NCI-H774 (cell line): ENCODE measurements around the gene KLHL24.
A peak's percentile ranks its signal among the peaks of the same experiment; 100 is the strongest.
"Not testable (repeated sequence)": the region's sequence is repeated elsewhere in the genome, so short reads cannot be mapped to it uniquely, and the experiment has no call there.

Experiments
- DNase-seq: peaks from one replicate; lab custom pipeline; 2025; lab: John Stamatoyannopoulos, UW

Gene KLHL24

DNA sequence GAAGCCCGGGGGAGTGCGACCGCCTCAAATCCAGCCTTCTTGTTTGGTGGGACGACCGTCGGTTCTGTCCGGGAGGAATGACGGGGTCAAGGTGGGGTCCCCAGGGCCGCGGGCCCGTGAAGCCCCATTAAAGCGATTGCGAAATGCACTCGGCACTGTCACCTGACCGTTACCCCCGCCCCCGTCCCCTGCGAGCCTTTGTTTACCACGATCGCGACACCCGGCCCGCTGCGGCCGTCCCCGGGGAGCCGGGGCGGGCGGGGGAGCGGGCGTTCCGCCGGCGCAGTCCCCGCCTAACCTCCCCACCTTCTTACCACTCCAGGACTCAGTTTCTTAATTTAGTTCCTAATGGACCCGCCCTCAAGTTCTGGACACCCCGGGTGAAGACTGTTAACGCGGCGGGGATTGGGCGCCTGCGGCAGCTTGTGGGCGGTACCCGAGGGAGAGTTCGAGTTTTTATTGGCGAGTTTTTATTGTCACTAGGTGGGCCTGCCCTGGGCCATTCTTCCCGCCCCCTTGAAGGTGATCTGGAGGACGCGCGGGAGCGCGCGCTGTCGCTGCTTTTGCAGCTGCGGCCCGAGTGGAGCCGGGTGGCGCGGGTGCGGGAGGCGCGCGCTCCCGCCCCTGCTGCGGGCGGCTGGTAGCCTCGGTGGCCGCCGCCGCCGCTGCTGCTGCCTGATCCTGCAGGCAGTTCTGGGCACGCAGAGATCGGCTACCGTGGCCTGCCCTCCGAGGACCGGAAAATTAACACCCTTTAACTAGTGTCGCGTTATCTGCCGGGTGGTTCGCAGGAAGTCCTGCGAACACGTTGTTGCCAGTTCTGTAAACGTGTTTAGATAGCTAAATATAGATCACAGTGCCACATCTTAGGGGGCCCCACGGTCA, 1.0 kb downstream of the KLHL24 start:
- peak; percentile 99 for DNase-seq

DNA sequence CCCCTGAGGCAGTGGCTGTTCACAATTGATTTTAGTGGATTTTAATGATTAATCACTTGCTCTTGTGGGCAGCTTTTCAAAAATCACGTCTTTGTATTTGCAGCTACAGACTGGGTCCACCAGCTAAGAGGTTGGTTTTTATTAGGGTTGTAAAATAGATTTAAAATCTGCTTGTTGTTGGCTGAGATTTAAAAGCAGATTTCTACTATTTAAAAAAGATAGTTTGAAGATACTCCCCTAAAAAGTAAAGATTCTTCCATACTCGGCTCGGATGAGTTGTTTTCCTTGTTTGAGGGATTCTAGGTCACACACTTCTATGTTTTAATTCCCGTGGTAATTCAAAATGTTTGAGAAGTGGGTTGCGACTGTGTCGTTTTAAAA, 1.7 kb downstream of the KLHL24 start:
- DNase-seq = no peak

DNA sequence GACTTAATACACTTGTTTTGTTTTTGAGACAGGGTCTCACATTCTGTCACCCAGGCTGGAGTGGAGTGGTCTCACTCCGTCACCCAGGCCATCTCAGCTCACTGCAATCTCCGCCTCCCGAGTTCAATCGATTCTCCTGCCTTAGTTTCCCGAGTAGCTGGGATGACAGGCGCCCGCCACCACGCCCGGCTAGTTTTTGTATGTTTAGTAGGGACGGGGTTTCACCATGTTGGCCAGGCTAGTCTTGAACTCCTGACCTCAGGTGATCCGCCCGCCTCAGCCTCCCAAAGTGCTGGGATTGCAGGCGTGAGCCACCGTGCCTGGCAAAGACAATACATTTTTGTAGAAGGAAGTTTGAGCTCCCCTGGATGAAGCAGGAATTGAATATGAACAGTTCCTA, 2.2 kb downstream of the KLHL24 start:
- DNase-seq = not testable (repeated sequence)

DNA sequence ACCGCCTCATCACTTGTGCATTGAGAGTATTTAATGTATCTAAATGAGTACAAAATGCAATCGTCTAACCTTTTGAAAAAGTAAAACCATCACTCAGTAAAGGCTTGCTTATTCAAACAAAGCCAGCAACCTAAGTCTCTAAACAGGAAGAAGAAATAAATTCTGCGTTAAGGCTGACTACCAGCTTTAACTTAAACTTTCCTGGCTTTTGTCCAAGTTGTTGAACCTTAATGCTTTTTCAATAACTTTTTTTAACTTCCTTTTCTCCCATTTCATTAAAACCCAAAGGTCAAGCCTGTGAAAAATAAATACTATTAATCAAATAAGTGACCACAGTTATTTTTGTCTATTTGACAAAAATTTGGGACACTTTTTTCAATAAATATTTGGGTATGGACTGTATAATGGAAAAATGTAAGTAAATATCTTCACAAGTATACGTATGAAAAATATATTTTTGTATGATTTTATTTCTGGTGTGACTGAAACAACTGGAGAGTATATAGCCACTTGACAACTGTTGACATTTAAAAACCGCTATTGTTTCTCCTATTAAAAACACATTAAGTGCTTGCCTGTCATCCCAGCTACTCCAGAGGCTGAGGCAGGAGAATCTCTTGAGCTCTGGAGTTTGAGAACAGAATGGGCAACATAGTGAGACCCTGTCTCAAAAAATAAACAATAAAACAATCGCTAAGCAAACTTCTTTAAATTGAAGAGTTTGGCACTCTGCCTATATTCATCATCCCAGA, 2.9 kb downstream of the KLHL24 start:
- DNase-seq = no peak

DNA sequence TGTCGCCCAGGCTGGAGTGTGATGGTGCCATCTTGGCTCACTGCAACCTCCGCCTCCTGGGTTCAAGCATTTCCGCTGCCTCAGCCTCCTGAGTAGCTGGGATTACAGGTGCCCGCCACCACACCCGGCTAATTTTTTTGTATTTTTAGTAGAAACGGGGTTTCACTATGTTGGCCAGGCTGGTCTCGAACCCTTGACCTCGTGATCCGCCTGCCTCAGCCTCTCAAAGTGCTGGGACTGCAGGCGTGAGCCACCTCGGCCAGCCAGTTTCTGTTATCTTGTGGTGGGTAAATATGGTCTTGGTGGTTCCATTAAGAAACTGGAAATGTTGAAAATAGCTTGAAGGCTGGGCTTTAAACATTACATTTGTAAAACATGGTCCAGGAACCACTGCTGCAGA, 5.2 kb downstream of the KLHL24 start:
- not testable (repeated sequence) for DNase-seq

DNA sequence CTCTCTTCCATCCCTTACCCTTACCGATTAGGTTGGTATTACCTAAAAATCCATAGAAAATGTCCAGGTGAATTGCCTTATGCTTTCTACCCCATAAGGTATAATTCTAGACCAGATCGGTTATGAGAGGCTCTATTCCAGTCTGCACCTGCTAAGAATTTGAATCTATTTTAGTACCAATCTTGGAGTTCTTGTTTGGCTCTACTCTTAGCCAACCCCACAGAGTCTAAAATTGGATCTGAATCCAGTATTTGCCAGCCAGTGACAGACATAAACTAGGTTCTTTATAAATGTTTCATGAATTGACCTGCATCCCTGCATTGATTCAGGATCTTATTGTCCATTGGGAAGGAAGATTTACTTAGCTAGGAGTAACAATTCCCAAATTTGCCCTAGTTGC, 6.5 kb downstream of the KLHL24 start:
- DNase-seq = no peak

DNA sequence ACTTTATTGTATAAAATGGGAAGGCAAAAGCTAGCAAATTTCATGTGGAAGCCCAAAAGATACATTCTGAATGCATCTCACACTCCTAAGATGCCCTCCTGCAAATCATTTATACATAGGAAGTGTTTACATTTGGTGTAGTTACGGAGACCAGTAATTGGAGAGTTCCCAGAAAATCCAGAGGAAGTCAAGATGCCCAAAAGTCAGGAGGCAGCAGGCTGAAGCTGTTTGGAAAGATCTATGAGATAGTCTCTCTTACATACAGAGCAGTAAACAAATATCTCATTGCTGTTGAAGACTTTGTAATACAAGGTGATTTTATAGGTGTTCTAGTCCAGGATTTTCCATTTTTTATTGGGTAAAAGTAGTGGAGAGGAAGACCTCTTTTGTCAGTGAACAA, 8.8 kb downstream of the KLHL24 start:
- DNase-seq = no peak

DNA sequence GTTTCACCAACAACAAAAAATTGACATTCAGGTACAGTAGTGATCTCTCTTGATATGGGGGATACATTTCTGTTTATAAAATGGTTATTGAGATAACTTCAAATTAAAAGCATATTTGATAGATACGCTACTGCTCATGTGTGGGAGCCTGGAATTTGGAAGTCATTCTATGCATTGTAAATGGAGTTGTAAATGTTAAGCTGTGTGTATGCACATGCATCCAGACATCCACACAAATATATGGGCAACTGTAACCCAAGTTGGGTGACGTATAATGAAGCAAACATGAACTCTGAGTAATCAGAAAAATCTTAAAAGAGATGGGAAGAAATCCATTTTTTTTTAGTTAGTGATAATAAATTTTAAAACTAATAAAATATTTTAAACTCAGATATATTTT, 9.8 kb downstream of the KLHL24 start:
- no peak for DNase-seq

DNA sequence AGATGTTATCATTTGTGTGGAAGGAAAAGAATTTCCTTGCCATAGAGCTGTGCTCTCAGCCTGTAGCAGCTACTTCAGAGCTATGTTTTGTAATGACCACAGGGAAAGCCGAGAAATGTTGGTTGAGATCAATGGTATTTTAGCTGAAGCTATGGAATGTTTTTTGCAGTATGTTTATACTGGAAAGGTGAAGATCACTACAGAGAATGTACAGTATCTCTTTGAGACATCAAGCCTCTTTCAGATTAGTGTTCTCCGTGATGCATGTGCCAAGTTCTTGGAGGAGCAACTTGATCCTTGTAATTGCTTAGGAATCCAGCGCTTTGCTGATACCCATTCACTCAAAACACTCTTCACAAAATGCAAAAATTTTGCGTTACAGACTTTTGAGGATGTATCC, 15.1 kb downstream of the KLHL24 start:
- no peak for DNase-seq

DNA sequence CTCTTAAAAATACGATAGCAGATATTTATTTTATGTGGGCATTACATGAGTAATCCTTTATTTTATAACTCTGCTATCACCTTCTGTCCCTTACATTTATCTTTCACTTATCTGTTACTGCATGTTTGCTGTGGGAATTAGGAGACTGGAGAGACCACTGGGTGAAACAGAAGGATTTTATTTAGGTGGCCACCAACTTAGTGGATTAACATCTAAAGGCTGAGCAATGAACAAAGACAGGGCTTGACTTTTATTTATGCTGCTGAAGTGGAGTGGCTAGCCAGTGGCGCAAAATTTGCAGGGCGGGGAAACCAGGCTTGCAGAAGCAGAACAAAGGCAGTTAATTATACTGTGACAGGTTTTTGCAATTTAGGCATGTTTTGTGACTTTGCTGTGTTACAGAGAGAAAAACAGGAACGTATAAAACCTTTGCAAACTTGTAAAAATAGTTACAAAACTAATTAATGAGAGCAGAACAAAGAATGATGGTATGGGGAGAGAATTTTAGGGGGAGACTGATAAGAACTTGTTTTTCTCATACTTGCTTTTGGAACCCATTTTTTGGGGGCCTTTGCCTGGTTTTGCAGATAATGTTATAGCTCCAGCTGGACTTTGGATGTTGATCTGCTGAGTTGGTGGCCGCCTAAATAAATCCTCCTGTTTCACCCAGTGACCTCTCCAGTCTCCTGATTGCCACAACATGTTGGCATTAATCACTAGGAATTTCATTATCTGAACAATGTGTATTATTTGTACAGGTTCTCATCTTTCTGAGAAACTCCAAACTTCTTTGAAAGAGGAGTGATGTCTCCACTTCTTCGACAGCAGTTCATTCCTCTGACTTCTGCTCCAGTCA, 18.0 kb downstream of the KLHL24 start:
- DNase-seq = no peak

DNA sequence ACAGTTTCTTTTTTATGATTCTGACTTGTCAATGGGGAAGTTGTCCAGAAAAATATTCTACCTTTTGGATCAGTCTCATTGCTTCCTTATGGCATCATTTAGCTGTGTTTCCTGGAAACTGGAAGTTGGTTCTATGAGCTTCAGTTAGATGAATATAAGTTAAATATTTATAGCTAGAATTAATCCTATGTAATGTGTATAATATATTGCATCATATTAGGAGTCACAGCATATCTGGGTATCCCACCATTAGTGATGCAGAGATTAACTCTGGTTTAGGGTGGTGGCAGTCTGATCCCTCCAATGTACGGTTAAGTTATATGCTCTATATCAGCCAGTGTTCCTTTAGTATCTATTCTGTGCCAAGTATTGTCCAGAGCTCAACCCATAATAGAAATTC, 19.3 kb downstream of the KLHL24 start:
- no peak for DNase-seq

DNA sequence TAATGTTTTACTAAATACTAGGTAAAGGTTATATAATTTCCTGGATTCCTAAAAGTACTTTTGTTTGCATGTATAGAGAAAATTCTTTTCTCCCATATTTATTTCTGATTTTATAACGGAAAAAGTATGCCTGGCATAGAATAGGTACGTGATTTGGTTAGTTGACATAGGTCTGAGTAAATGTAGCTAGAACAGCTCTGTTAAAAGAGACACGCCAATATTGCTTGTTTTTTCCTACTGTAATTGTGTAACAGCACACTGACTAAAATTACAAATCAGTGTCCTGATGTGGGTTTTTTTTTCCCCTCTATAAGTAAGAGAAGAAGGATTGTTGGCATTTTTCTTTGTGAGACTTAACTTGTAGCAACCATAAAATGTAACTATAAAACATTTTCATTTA, 26.7 kb downstream of the KLHL24 start:
- DNase-seq = no peak

DNA sequence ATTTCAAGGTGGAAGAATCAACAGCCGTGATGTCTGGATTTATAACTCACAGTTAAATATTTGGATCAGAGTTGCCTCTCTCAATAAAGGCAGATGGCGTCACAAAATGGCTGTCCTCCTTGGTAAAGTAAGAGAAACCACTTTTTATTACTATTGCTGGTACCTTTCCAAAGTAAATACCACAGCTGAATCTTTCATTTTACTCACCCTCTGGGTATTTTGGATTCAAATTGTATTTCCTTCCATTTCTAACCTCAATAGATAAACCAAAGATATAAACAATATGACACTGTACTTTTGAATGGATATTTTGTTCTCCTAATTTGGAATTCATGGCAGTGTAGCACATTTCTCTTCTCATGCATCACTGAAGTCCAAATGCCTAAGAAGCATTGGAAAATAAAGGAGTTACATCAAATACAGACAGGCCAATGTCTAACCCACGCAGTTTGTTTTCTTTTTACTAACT, 29.5 kb downstream of the KLHL24 start:
- no peak for DNase-seq

DNA sequence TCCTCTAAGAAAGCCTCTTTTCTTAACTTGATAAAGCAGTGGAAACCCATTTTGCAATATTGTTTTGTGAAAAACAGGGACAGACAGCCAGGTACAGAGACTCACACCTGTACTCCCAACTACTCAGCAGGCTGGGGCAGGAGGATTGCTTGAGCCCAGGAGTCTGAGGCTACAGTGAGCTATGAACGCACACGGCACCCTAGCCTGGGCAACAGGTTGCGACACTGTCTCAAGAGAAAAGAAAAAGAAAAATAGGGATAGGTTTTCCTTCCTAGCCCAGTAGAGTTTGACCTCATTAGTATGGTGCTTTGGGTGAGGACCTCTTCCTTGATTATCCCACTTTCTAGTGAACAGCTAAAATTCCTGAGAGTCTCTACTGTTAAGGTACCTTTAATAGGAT, 44.6 kb downstream of the KLHL24 start:
- DNase-seq = no peak

DNA sequence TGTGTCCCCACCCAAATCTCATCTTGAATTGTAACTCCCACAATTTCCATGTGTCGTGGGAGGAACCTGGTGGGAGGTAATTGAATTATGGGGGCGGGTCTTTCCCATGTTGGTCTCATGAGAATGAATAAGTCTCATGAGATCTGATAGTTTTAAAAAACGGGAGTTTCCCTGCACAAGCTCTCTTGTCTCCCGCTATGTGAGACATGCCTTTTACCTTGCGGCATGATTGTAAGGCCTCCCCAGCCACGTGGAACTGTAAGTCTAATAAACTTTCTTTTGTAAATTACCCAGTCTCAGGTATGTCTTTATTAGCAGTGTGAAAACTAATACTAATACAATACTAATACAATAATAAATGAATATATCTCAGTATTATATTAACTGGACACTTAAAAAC, 52.3 kb downstream of the KLHL24 start:
- DNase-seq = no peak

DNA sequence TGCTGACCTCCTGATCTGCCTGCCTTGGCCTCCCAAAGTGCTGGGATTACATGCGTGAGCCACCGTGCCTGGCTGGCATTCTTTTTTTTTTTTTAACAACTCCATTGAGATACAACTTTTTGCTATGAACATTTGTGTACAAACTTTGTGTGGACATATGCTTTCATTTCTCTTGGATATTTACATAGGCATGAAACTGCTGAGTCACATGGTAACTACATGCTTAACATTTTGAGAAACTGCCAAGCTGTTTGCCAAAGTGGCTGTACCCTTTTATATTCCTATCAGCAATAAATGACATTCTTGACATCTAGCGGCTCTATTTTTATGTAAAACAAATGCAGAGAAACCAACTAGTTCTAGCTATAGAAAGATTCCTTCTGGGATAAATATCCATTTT, 53.5 kb downstream of the KLHL24 start:
- DNase-seq = peak; percentile 48

DNA sequence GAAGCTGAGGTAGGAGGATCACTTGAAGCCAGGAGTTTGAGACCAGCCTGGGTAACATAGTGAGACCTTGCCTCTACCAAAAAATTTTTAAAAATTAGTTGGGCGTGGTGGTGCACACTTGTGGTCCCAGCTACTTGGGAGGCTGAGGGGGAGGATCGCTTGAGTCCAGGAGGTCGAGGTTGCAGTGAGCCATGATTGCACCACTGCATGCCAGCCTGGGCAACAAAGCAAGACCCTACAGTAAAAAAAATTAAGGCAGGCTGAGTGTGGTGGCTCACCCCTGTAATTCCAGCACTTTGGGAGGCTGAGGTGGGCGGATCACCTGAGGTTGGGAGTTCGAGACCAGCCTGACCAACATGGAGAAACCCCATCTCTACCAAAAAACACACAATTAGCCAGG, 54.2 kb downstream of the KLHL24 start:
- DNase-seq = not testable (repeated sequence)

DNA sequence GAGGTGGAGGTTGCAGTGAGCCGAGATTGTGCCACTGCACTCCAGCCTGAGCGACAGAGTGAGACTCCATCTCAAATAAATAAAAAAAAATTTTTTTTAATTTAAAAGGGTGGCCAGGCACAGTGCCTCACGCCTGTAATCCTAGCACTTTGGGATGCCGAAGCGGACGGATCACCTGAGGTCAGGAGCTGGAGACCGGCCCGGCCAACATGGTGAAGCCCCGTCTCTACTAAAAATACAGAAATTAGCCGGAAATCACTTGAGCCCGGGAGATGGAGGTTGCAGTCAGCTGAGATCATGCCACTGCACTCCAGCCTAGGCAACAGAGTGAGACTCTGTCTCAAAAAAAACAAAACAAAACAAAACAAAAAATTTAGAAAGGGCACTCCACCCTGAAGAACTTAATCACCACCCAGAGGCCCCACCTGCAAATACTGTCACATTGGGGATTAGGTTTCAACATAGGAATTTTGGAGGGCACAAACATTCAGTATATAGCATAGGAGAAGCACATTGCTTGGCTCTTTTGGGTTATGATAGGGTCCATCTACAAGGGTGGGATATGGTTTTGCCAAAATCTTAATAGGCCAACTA, 55.1 kb downstream of the KLHL24 start:
- no peak for DNase-seq

DNA sequence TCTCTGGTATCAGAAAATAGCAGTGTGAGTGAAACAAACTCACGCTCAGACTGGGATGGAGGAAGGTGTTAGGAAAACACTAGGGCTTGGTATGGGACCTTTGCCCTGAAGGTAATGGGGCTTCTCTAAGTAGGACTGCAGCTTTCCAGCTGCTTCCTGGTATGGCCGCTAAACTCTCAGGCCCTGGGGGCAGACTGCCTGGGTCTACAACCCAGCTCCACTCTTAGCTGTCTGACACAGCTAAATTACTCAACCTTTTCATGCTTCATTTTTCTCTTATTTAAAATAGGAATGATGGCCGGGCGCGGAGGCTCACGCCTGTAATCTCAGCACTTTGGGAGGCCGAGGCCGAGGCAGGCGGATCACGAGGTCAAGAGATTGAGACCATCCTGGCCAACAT, 57.0 kb downstream of the KLHL24 start:
- no peak for DNase-seq

DNA sequence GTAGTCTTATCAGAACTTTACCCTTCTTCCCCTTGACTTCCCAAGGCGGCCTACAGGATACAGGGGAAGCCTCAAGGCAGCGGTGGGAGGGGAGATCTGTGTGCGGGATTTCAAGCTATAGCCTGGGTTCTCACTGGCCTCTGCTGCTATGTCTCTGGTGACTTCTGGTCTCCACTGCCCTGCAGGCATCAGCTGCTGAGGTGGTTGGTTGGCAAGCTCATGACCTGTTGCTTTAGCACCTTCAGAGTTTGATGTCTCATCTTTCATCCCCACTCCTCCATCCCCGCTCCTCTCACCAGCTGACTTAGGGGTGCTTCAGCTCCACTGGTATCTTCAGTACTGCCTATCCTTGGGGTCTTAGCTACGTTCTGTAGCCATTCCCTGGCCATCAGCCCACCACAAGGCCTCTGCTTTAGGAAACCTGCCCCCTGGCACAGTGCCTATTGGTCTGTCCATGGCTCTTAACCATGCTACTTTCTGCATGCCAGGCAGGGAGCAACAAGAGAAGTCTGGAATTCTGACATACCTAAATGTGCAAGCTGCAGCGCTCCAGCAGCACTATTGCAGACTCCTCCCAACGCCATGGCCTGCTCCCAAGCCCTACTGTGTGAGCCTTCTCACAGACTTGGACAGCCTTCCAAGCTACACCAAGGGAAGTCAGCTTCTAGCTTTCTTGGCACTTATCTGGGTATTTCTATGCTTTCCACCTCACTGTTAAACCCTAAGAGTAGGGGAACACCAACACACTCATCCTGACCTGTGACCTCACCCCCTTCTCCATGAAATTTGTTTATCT, 60.3 kb downstream of the KLHL24 start:
- DNase-seq = no peak

DNA sequence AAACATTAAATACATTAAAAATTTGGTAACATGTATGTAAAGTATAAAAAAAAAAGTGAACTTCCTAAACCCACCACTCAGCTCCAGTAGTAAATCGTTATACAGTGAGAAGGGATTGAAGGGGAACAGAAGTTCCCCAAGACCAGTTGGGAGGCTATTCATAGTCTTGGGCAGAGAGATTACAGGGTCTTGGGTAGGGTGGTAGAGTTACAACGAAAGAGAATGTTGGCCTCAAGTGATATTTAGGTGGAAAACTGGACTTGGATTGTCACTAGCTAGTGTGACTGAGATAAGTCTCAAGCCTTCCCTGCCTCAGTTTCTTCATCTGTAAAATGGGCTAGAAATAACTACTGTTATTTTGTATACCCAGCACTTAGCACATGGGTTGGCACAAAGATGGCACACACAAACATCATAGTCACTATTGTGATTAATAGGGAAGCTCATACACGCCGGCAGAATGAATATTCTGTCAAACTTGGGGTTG, 61.7 kb downstream of the KLHL24 start:
- DNase-seq = no peak
